ENCODE results near the gene AFF4.

Gene AFF4

DNA sequence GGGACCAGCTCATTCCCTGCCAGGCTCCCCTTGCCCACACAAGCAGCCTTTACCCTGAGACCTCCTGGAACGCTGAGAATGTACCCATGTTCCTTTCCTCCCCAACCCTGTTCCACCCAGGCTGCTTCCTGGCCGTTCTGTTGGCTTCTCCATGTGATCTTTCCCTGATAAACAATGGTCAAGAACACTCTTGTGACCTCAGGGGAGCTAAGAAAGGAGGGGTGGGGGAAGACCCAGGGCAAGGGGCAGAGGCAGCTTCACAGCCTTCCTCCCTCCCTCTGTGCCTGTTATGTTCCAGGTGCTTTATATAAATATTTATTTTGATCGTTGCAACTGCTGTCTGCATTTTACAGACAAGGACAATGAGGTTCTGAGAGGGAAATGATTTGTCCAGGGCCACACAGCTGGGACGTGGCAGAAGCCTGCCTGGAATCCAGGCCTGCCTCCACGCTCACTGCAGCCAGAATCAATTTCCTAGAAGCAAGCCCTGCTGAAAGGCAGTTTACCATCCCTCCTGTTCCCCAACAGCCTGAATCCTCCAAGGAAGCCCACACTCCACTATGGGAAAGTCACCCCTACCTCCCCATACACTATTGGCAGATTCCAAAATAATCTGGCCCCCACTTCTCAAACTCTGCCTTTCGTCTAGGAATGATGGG lies 136.9 kb downstream of the AFF4 start:
- no peak for DNase-seq

DNA sequence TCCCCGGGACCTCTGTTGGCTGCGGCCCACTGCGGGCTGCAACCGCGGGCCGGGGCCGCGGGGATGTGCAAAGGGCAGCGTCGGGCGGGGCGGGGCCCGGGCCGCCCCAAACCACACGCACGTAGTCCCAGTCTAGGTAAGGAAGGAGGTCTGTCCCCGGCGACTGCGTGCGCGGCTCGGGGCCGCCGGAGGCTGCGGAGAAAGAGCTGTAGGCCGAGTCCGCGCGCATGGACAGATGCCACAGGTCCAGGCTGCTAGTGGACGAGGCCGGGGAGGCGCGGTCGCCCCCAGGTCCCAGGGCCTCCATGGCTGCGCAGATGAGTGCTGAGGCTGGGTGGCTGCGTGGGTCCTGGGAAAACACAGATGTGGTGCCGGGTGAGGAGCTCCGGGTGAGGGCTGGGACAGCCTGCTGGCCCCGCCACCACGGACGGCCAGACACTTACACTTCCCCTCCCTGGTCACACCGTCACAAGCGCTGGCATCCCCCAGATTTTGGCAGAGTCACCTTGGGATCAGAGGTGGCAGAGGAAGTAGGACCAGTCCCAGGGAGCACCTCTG lies 137.5 kb downstream of the AFF4 start:
- no peak for DNase-seq
